GM18873 (cell line): ENCODE measurements around the gene NSD1.
"Not testable (repeated sequence)": the region's sequence is repeated elsewhere in the genome, so short reads cannot be mapped to it uniquely, and the experiment has no call there.

ENCODE experiments used
- ATAC-seq: cut with Tn5 transposase; IDR thresholded peaks from one replicate; pipeline ENCODE4 v1.9.1; 2021; ENCODE audit warnings: mild to moderate bottlenecking, moderate library complexity, moderate number of reproducible peaks; ENCODE audit not compliant: unreplicated experiment, low FRiP score

The NSD1 gene

DNA sequence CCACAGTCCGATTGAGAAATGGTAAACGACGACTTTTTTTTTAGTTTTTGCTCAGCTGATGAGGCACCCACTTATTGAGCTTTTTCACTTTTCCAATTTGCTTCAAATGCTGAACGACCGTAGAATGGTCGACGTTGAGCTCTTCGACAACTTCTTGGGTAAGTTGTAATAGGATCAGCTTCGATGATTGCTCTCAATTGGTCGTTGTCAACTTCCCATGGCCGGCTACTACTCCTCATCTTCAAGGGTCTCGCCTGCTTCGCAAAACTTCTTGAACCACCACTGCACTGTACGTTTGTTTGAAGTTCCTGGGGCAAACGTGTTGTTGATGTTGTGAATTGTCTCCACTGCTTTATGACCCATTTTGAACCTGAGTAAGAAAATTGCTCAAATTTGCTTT, 35.7 kb downstream of the NSD1 start:
- no peak for ATAC-seq

GRCh38 chr5:177171961-177172360, 38.4 kb downstream of the NSD1 start:
- no peak for ATAC-seq

GRCh38 chr5:177175336-177175735, 41.8 kb downstream of the NSD1 start:
- no peak for ATAC-seq

DNA sequence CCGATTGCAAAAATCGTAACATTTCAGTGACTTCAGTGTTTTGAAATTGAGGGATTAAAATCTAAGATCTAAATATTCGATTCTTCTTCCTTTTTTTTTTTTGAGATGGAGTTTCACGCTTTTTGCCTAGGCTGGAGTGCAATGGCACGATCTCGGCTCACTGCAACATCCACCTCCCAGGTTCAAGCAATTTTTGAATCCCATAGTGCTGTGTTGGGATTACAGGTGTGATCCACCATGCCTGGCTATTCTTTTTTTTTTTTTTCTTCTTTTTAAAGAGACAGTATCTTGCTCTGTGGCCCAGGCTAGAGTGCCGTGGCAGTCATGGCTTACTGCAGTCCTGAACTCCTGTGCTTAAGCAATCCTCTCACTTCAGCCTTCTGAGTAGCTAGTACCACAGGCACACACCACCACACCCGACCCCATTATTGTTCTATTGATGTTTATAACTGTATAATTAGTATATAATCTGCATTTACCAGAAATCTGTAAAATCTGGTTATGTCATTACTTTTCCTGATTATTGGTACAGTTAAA, 42.7 kb downstream of the NSD1 start:
- no peak for ATAC-seq

DNA sequence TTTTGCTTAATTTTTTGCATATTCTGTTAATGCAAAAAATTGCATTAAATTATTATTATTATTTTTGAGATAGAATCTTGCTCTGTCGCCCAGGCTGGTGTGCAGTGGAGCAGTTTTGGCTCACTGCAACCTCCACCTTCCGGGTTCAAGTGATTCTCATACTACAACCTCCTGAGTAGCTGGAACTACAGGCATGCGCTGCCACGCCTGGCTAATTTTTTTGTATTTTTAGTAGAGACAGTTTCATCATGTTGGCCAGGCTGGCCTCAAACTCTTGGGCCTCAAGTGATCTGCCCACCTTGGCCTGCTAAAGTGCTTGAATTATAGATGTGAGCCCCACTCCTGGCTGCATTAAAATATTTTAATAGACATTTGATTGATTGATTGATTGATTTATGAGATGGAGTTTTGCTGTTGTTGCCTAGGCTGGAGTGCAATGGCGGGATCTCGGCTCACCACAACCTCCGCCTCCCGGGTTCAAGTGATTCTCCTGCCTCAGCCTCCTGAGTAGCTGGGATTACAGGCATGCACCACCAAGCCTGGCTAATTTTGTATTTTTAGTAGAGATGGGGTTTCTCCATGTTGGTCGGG, 44.4 kb downstream of the NSD1 start:
- ATAC-seq: not testable (repeated sequence)

DNA sequence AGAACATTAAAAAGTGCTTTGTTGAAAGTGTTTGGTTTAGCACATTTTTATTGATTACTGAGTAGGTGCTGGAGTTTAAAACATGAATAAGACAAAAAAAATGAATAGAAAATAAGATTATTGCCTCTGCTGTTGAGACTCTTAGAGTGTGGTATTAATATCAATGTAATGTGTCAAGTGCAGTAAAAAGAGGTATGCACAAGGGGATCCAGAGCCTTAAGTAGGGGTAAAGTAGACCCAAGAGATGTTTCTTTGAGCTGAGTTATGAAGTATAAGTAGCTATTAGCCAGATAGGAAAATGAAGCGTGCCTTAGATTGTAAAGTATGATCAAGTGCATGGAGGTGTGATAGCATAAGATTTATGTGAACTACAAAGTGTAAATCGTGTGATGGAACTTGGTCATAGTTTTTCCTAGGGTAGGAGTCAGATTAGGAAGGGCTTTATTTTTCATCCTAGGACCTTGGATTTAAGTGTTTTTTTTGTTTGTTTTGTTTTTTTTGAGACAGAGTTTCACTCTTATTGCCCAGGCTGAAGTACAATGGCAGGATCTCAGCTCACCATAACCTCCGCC, 45.2 kb downstream of the NSD1 start:
- no peak for ATAC-seq

DNA sequence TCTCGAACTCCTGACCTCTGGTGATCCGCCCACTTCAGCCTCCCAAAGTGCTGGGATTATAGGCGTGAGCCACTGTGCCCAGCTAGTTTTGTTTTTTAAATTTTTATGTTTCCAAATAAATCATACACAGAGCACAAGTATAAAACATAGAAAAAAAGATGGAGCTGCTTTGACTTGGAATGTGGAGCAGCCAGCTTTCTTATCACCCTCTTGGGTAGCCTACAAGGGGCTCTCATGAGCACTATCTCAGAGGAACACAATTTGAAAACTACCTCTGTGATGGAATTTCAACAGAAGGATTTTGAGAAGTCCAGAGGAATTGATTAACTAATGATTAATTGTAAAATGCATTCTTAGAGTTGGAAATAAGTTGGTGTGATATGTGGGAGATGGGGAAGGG, 45.9 kb downstream of the NSD1 start:
- ATAC-seq: no peak

- no peak for ATAC-seq
These were observed 49.6 kb downstream of the NSD1 start for GRCh38 chr5:177183142-177183541.

DNA sequence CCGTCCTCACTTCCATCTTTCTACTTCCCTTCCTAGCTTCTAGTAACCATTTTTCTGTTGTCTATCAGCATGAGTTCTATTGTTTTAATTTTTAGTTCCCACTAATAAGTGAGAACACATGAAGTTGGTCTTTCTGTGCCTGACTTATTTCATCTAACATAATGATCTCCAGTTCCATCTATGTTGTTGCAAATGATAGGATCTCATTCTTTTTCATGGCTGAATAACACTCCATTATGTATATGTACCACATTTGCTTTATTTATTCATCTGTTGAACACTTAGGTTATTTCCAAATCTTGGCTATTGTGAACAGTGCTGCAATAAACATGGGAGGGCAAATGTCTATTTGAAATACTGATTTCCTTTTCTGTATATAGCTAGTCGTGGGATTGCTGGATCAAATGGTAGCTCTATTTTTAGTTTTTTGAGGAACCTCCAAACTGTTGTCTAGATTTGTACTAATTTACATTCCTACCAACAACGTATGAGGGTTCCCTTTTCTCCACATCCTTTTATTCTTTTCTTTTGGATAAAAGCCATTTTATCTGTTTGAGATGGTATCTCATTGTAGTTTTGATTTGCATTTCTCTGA, 50.3 kb downstream of the NSD1 start:
- ATAC-seq: no peak

GRCh38 chr5:177185993-177186392, 52.4 kb downstream of the NSD1 start:
- ATAC-seq: no peak

DNA sequence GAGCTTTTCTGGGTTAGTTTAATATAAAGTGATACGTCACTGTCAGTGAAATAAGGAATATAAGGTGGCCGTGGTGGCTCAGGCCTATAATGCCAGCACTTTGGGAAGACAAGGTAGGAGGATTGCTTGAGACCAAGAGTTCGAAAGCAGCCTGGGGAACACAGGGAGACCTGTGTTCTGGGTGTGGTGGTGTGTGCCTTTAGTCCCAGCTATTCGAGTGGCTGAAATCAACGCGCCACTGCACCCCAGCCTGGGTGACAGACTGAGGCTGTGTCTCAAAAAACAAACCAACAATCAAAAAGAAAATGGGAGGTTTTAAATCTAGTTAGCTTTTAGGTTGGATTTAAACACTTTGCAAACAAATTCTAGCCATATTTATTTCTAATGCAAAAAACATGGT, 53.1 kb downstream of the NSD1 start:
- no peak for ATAC-seq

DNA sequence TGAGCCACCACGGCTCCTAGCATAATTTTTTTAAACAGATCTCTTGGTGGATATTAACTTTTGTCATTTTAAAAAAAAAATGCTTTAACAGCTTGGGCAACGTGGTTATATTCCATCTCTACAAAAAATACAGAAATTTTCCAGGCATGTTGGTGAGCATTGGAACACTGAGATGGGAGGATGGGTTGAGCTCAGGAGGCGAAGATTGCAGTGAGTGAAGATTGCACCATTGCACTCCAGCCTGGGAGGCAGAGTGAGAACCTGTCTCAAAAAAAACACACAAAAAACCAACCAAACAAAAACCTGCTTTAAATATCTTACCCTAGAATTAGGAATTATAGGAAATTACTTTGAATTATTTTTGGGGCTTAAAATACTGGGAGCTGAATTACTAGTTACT, 55.2 kb downstream of the NSD1 start:
- no peak for ATAC-seq

GRCh38 chr5:177189416-177189815, 55.8 kb downstream of the NSD1 start:
- ATAC-seq: no peak

- ATAC-seq: no peak
These were observed 56.4 kb downstream of the NSD1 start for GRCh38 chr5:177189965-177190364.

DNA sequence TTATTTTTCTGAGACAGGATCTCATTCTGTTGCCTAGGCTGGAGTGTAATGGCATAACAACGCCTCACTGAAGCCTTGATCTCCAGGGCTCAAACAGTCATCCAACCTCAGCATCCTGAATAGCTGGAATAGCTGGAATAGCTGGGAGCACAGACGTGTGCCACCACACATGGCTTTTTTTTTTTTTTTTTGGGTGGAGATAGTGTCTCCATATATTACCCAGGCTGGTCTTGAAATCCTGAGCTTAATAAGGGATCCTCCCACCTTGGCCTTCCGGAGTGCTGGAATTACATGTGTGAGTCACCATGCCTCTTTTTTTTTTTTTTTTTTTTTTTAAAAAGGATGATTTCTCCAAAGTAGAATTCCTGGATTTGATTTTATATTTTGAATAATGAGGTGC, 60.7 kb downstream of the NSD1 start:
- no peak for ATAC-seq

DNA sequence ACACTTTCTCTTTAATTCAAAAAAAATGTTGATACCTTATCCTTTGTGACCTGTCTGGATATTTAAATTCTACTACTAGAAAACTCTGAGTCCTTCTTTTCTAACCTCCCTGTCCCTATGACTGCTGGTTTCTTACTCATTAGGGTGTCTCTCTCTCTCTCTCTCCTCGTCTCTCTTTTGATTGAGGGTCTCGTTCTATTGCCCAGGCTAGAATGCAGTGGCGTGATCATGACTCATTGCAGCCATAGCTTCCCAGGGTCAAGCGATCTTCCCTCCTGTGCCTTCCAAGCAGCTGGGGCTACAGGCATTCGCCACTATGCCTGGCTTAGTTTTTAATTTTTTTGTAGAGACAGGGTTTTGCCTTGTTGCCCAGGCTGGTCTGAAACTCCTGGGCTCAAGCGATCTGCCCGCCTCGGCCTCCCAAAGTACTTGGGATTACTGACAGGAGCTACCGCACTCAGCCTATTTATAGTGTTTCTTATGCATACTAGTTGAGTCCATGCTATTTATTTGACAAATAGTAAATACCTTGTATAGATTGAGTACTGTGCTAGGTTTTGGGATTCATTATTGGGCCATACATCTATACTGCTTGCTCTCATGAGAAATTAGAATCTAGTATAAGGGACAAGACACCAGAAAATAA, 61.9 kb downstream of the NSD1 start:
- no peak for ATAC-seq

DNA sequence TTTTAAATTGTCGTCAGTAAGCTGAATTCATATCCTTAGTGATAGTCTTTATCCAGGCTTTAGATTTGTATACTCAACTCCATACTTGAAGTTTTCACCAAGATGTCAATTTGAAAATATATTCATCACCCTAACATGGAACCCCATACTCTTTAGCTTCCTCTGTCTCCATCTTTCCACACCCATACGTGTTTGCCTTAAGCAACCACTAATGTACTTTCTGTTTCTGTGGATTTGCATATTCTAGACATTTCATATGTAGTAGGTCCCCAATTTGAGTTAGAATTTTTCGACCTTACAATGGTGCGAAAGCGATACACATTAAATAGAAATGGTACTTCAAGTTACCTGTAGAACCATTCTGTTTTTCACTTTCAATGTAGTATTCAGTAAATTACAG, 65.2 kb downstream of the NSD1 start:
- ATAC-seq: no peak

- no peak for ATAC-seq
These were observed 70.7 kb downstream of the NSD1 start for GRCh38 chr5:177204281-177204680.

GRCh38 chr5:177209610-177210009, 76.0 kb downstream of the NSD1 start:
- no peak for ATAC-seq

DNA sequence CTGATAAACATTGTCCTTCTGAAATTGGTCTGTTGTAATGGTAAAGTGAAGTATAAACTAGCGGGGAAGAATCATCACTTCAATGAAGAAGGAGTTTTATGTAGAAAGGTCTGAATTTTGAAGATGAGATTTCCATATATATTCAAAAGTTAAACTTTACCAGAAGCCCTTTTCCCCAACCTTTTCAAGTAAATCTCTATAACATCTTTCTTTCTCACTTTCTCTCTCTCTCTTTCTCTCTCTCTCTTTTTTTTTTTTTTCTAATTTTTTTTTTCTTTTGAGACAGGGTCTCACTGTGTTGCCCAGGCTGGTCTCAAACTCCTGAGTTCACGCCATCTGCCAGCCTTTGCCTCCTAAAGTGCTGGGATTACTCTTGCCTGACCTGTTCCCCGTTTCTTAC, 78.7 kb downstream of the NSD1 start:
- ATAC-seq: no peak

GRCh38 chr5:177220576-177220975, 87.0 kb downstream of the NSD1 start:
- no peak for ATAC-seq

- no peak for ATAC-seq
These were observed 88.7 kb downstream of the NSD1 start for GRCh38 chr5:177222269-177222668.
